CD4-positive, alpha-beta memory T cell (primary cell): ENCODE results near the gene GAS2L1. TPM values are rescaled to one million over a fixed set of nuclear protein-coding genes. Genes with fewer than 3 reads are reported as not detected.
"Not testable (repeated sequence)": the region's sequence is repeated elsewhere in the genome, so short reads cannot be mapped to it uniquely, and the experiment has no call there.

Source experiments
- CTCF ChIA-PET: fragments of 350-600 bp; sonication (Branson Sonifier 250); formaldehyde crosslinking; loops from one replicate; lab custom pipeline; 2021; ENCODE audit warnings: inconsistent platforms; ENCODE audit not compliant: partially characterized antibody; lab: Charles Lee
- POLR2A ChIA-PET: fragments of 350-600 bp; sonication (Branson Sonifier 250); formaldehyde crosslinking; loops from one replicate; lab custom pipeline; 2021; ENCODE audit not compliant: partially characterized antibody; lab: Charles Lee
- DNase-seq, 5 donors: peaks; one replicate each; pipeline versions ENCODE4 v3.0.0 to v3.0.0-alpha.2; 2020 to 2022; ENCODE audit warnings: mixed read lengths in 1 of 5
- H3K27ac ChIP-seq: one replicate; pipeline ENCODE4 v1.7.0; 2013; ENCODE audit warnings: low read depth, low read length
- H3K27me3 ChIP-seq: 2 replicates; pipeline ENCODE4 v1.7.0; 2013; ENCODE audit warnings: mild to moderate bottlenecking, low read length, moderate library complexity; ENCODE audit not compliant: insufficient read depth
- H3K36me3 ChIP-seq: 2 replicates; pipeline ENCODE4 v1.7.0; 2013; ENCODE audit warnings: mild to moderate bottlenecking, low read length, moderate library complexity; ENCODE audit not compliant: insufficient read depth
- H3K4me1 ChIP-seq: 2 replicates; pipeline ENCODE4 v1.7.0; 2013; ENCODE audit warnings: mild to moderate bottlenecking, low read length, moderate library complexity; ENCODE audit not compliant: insufficient read depth
- H3K4me3 ChIP-seq, 2 donors: one replicate each; pipeline ENCODE4 v1.7.0; 2013; ENCODE audit warnings: low read length in 2 of 2, mild to moderate bottlenecking in 1 of 2
- H3K9me3 ChIP-seq, 2 donors: one replicate each; pipeline ENCODE4 v1.7.0; 2013; ENCODE audit warnings: low read length in 2 of 2, control low read depth in 1 of 2; ENCODE audit not compliant: control insufficient read depth in 1 of 2
- H3K27ac Mint-ChIP-seq, 7 donors: one replicate each; pipeline ENCODE4 v1.8.0; 2020 to 2021; ENCODE audit warnings: mixed read lengths in 7 of 7, mild to moderate bottlenecking in 6 of 7, inconsistent platforms in 3 of 7, moderate library complexity in 3 of 7
- H3K27me3 Mint-ChIP-seq, 2 donors: one replicate each; pipeline ENCODE4 v1.8.0; 2020 to 2021; ENCODE audit warnings: mixed read lengths in 2 of 2
- H3K36me3 Mint-ChIP-seq, 2 donors: one replicate each; pipeline ENCODE4 v1.8.0; 2020 to 2021; ENCODE audit warnings: mixed read lengths in 2 of 2, inconsistent platforms in 1 of 2, mild to moderate bottlenecking in 1 of 2
- H3K4me1 Mint-ChIP-seq, 4 donors: one replicate each; pipeline ENCODE4 v1.8.0; 2020 to 2021; ENCODE audit warnings: mixed read lengths in 4 of 4, mild to moderate bottlenecking in 1 of 4
- H3K4me3 Mint-ChIP-seq, 8 donors: one replicate each; pipeline ENCODE4 v1.8.0; 2020 to 2021; ENCODE audit warnings: mixed read lengths in 8 of 8, mild to moderate bottlenecking in 7 of 8, moderate library complexity in 6 of 8, inconsistent platforms in 3 of 8
- H3K9me3 Mint-ChIP-seq, 8 donors: one replicate each; pipeline ENCODE4 v1.8.0; 2020 to 2021; ENCODE audit warnings: mixed read lengths in 8 of 8, mild to moderate bottlenecking in 5 of 8, inconsistent platforms in 3 of 8, moderate library complexity in 1 of 8
- intact Hi-C: fragments of 100-400 bp; cut with micrococcal nuclease; formaldehyde crosslinking; loops from one replicate; pipeline ENCODE4 v1.15.1; 2023
- polyA plus RNA-seq, 2 donors: library from polyadenylated mRNA; unstranded; fragments of 300-500 nt; fragmentation: Illumina TruSeq; gene quantifications; one replicate each; pipeline ENCODE4 v1.2.3, GENCODE V29; 2021
- total RNA-seq, 2 experiments: library from RNA; stranded (reverse); gene quantifications; one replicate each; pipeline ENCODE4 v1.2.3, GENCODE V29; 2021

Gene GAS2L1
- total and polyA plus RNA-seq, 4 experiments from 2014 or later = 0.47 to 1.2 (median 0.85) TPM

GRCh38 chr22:29343313-29343805 lies 36.9 kb downstream of the GAS2L1 start:
- H3K27ac ChIP-seq = no peak overlapping the region
- intact Hi-C loops = no loop called here
- ChIA-PET CTCF (no interaction called here), POLR2A (no interaction called here)
- DNase-seq = no peak
- Mint-ChIP-seq H3K27me3 (no peaks in the 10 kb centered on the region), H3K36me3 (peaks cover 50 to 92% of the 10 kb centered on the region in 2 donors), H3K4me1 (peaks cover 0 to 3% (median 0%) of the 10 kb centered on the region in 4 donors), H3K27ac (peak overlapping the region in 1 of 7 donors; percentile 37), H3K4me3 (no peak overlapping the region), H3K9me3 (no peaks in the 10 kb centered on the region)
- H3K36me3 ChIP-seq = peaks cover 78% of the 10 kb centered on the region
- no peaks in the 10 kb centered on the region for H3K4me1 ChIP-seq
- H3K9me3 ChIP-seq = no peaks in the 10 kb centered on the region
- H3K27me3 ChIP-seq = no peaks in the 10 kb centered on the region
- H3K4me3 ChIP-seq = no peak overlapping the region

- H3K36me3 ChIP-seq = peaks cover 76% of the 10 kb centered on the region
- no peaks in the 10 kb centered on the region for H3K9me3 Mint-ChIP-seq
- H3K9me3 ChIP-seq = no peaks in the 10 kb centered on the region
- H3K27ac Mint-ChIP-seq = no peak overlapping the region
- CTCF ChIA-PET = no interaction called here
- no peak overlapping the region for H3K4me3 Mint-ChIP-seq
- H3K27me3 ChIP-seq = no peaks in the 10 kb centered on the region
- POLR2A ChIA-PET = interaction anchor here (0.6 kb wide), 1 partner anchor 20 kb away, joined by 3 read pairs; no protein-coding TSS in a partner anchor
- intact Hi-C loops = no loop called here
- H3K4me3 ChIP-seq = no peak overlapping the region
- no peaks in the 10 kb centered on the region for H3K4me1 ChIP-seq
- H3K27me3 Mint-ChIP-seq = no peaks in the 10 kb centered on the region
- no peak for DNase-seq
- H3K27ac ChIP-seq = no peak overlapping the region
- peaks cover 50 to 92% of the 10 kb centered on the region in 2 donors for H3K36me3 Mint-ChIP-seq
- H3K4me1 Mint-ChIP-seq = no peaks in the 10 kb centered on the region
These were observed 37.7 kb downstream of the GAS2L1 start for GRCh38 chr22:29344137-29344536.

- H3K27ac Mint-ChIP-seq, H3K9me3 ChIP-seq, H3K4me1 Mint-ChIP-seq, POLR2A ChIA-PET, DNase-seq, H3K4me3 ChIP-seq, H3K4me1 ChIP-seq, H3K4me3 Mint-ChIP-seq, H3K27ac ChIP-seq, CTCF ChIA-PET, H3K9me3 Mint-ChIP-seq, intact Hi-C loops, H3K27me3 ChIP-seq, H3K27me3 Mint-ChIP-seq: not testable (repeated sequence)
- H3K36me3 Mint-ChIP-seq = peaks cover 44 to 89% of the 10 kb centered on the region in 2 donors
- peaks cover 74% of the 10 kb centered on the region for H3K36me3 ChIP-seq
These were observed 38.4 kb downstream of the GAS2L1 start for GRCh38 chr22:29344889-29345288.

- no peaks in the 10 kb centered on the region for H3K4me1 Mint-ChIP-seq
- Histone ChIP-seq H3K4me3 (no peak overlapping the region), H3K4me1 (no peaks in the 10 kb centered on the region), H3K27ac (no peak overlapping the region), H3K9me3 (no peaks in the 10 kb centered on the region), H3K27me3 (no peaks in the 10 kb centered on the region), H3K36me3 (peaks cover 74% of the 10 kb centered on the region)
- peak overlapping the region in 2 of 7 donors; percentile 55 to 77 for H3K27ac Mint-ChIP-seq
- POLR2A ChIA-PET = no interaction called here
- DNase-seq = no peak
- H3K9me3 Mint-ChIP-seq = no peaks in the 10 kb centered on the region
- intact Hi-C loops = no loop called here
- no peak overlapping the region for H3K4me3 Mint-ChIP-seq
- H3K27me3 Mint-ChIP-seq = no peaks in the 10 kb centered on the region
- CTCF ChIA-PET = no interaction called here
- H3K36me3 Mint-ChIP-seq = peaks cover 50 to 90% of the 10 kb centered on the region in 2 donors
These were observed 39.5 kb downstream of the GAS2L1 start for GRCh38 chr22:29345932-29346331.

- H3K27ac ChIP-seq = no peak overlapping the region
- H3K4me3 ChIP-seq = no peak overlapping the region
- no peaks in the 10 kb centered on the region for H3K27me3 Mint-ChIP-seq
- H3K4me1 ChIP-seq = no peaks in the 10 kb centered on the region
- H3K4me1 Mint-ChIP-seq = no peaks in the 10 kb centered on the region
- ChIA-PET POLR2A (no interaction called here), CTCF (no interaction called here)
- no peaks in the 10 kb centered on the region for H3K9me3 Mint-ChIP-seq
- H3K36me3 Mint-ChIP-seq = peaks cover 54 to 91% of the 10 kb centered on the region in 2 donors
- H3K27ac Mint-ChIP-seq = peak overlapping the region in 1 of 7 donors; percentile 47
- H3K4me3 Mint-ChIP-seq = no peak overlapping the region
- peaks cover 75% of the 10 kb centered on the region for H3K36me3 ChIP-seq
- no peaks in the 10 kb centered on the region for H3K27me3 ChIP-seq
- DNase-seq = no peak
- intact Hi-C loops = no loop called here
- no peaks in the 10 kb centered on the region for H3K9me3 ChIP-seq
These were observed 40.2 kb downstream of the GAS2L1 start for GRCh38 chr22:29346659-29347058.

- Mint-ChIP-seq H3K4me3 (no peak overlapping the region), H3K36me3 (peaks cover 51 to 90% of the 10 kb centered on the region in 2 donors), H3K9me3 (no peaks in the 10 kb centered on the region), H3K27ac (no peak overlapping the region), H3K4me1 (peaks cover 0 to 1% (median 0%) of the 10 kb centered on the region in 4 donors), H3K27me3 (no peaks in the 10 kb centered on the region)
- Histone ChIP-seq H3K4me3 (no peak overlapping the region), H3K36me3 (peaks cover 73% of the 10 kb centered on the region), H3K27me3 (no peaks in the 10 kb centered on the region), H3K9me3 (no peaks in the 10 kb centered on the region), H3K4me1 (no peaks in the 10 kb centered on the region), H3K27ac (no peak overlapping the region)
- intact Hi-C loops = no loop called here
- DNase-seq = no peak
- CTCF ChIA-PET = no interaction called here
- POLR2A ChIA-PET = no interaction called here
These were observed 41.6 kb downstream of the GAS2L1 start for GRCh38 chr22:29348041-29348440.

GRCh38 chr22:29348956-29349355 lies 42.5 kb downstream of the GAS2L1 start:
- Histone ChIP-seq H3K4me3 (no peak overlapping the region), H3K36me3 (peaks cover 78% of the 10 kb centered on the region), H3K27ac (no peak overlapping the region), H3K9me3 (no peaks in the 10 kb centered on the region), H3K27me3 (no peaks in the 10 kb centered on the region), H3K4me1 (no peaks in the 10 kb centered on the region)
- peaks cover 58 to 91% of the 10 kb centered on the region in 2 donors for H3K36me3 Mint-ChIP-seq
- H3K4me1 Mint-ChIP-seq = peaks cover 0 to 1% (median 0%) of the 10 kb centered on the region in 4 donors
- intact Hi-C loops = no loop called here
- H3K9me3 Mint-ChIP-seq = no peaks in the 10 kb centered on the region
- ChIA-PET POLR2A (no interaction called here), CTCF (no interaction called here)
- peak overlapping the region in 1 of 7 donors; percentile 27 for H3K27ac Mint-ChIP-seq
- H3K4me3 Mint-ChIP-seq = no peak overlapping the region
- H3K27me3 Mint-ChIP-seq = no peaks in the 10 kb centered on the region
- no peak for DNase-seq
